ENCODE data around the gene PTPRC.

GRCh38 chr1:198717510-198717909, 78.7 kb downstream of the PTPRC start:
- TF ChIP-seq CTCF (IDR thresholded peaks at IDR 0.05; ENCODE audit: extremely low read depth in 1 of 2, insufficient read depth in 1 of 2, low read depth in 1 of 2, low read length in 2 of 2) (no peak), POLR2A (IDR thresholded peaks at IDR 0.05; ENCODE audit: low read depth, low read length) (no peak), EZH2 (IDR thresholded peaks at IDR 0.05; ENCODE audit: borderline replicate concordance, low read depth, low read length, severe bottlenecking) (no peak), POLR2AphosphoS5 (IDR thresholded peaks at IDR 0.05; ENCODE audit: insufficient read depth, low read depth, low read length) (no peak), MYC (IDR thresholded peaks at IDR 0.05; ENCODE audit: low read depth, low read length) (no peak), MAX (IDR thresholded peaks at IDR 0.05; ENCODE audit: insufficient read depth, insufficient read length) (no peak), JUN (IDR thresholded peaks at IDR 0.05; ENCODE audit: borderline replicate concordance, insufficient read depth, insufficient read length, low read depth) (no peak), GATA2 (IDR thresholded peaks at IDR 0.05; ENCODE audit: insufficient read depth, insufficient read length, low read depth, low read length) (no peak)
